ENCODE results near the gene TM9SF1. TPM values are rescaled to one million over a fixed set of nuclear protein-coding genes. Genes with fewer than 3 reads are reported as not detected.

TM9SF1 gene
- total and polyA plus RNA-seq, 4 donors, result 30.7 to 62.9 (median 36.7) TPM

DNA sequence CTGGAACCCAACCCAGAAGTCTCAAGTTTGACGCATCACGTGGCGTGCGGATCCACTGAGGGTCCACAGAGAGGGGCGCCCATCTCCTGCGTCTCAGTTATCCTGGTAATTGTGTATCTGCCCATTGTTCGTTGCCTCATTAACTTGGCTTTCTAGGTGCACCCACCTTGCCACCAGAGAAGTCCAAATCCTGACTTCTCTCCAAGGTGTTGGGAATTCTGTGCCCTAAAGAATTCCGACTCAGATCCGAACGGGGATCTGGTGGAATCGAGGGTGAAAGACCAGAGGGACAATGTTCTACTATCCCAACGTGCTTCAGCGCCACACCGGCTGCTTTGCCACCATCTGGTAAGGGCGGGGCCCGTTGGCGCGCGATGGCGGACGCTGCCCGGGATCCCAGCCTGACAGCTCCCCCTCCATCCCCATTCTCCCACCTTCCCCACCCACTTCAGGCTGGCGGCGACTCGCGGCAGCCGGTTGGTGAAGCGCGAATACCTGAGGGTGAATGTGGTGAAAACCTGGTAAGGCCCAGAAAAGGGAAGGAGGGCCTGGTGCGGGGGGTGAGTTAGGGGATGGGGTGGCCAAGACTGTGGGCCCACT lies 22.9 kb downstream of the TM9SF1 start:
- Histone ChIP-seq H3K4me3 (ENCODE audit: low read depth, low read length) (peak overlapping the region; percentile 79), H3K4me1 (ENCODE audit: control insufficient read depth, insufficient read depth, low read length) (peaks cover 34% of the 10 kb centered on the region), H3K36me3 (ENCODE audit: control insufficient read depth, insufficient read depth, low read length) (peaks cover 45% of the 10 kb centered on the region), H3K9me3 (ENCODE audit: control insufficient read depth, insufficient read depth, low read length) (no peaks in the 10 kb centered on the region), H3K27ac (ENCODE audit: low read depth, low read length) (peak overlapping the region; percentile 79), H3K27me3 (ENCODE audit: control insufficient read depth, insufficient read depth, low read length) (no peaks in the 10 kb centered on the region)
- DNase-seq (ENCODE audit: low read depth in 4 of 6, low spot score in 6 of 6), result peak in 2 of 6 donors; percentile 69 to 71
- WGBS (ENCODE audit: insufficient coverage), result under 1% methylated on average over 28 of the region's 30 CpGs

DNA sequence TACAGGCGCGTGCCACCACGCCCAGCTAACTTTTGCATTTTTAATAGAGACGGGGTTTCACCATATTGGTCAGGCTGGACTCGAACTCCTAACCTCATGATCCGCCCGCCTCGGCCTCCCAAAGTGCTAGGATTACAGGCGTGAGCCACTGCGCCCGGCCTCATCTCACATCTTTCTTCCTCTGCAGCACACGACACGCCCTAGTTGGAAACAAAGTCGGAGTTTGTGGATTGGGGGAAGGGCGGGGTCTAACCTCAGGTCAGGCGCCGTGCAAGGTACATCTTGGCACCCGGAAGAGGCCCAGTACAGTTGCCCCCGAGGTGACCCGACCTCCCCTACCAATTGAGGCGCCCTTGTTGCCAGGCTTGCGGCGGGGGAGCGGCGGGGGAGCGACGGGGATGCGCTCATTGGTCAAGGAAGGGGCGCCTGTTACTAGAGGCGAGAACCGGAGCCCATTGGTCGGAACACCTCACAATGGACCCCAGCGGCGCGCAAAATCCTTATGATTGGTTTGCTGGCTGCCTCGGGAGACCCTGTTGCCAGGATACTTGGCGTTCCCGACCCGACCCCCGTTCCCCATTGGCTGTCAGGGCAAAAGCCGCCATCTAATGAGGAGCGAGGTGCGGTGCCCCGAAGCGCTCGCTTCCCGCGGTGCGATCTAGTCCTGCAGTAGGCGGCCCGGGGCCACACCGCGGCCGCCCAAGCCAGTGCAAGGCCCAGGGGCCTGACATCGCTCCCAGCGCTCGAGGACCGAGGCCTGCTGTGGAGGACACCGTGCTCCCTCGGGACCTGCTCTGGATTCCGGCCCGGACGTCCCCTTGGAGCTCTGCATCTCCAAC lies 23.6 kb downstream of the TM9SF1 start, which contains the start of gene REC8:
TSS of gene REC8 (plus strand) at position 659 of the 839 bp plus-strand sequence. CDS start 473 bp downstream, outside the sequence.
- H3K4me3 ChIP-seq (ENCODE audit: low read depth, low read length), result peak within 1 kb of the TSS; percentile 79
- no peaks in the 10 kb centered on the region for H3K9me3 ChIP-seq (ENCODE audit: control insufficient read depth, insufficient read depth, low read length)
- peak within 1 kb of the TSS; percentile 79 for H3K27ac ChIP-seq (ENCODE audit: low read depth, low read length)
- no peaks in the 10 kb centered on the region for H3K27me3 ChIP-seq (ENCODE audit: control insufficient read depth, insufficient read depth, low read length)
- peaks cover 34% of the 10 kb centered on the region for H3K4me1 ChIP-seq (ENCODE audit: control insufficient read depth, insufficient read depth, low read length)
- DNase-seq (ENCODE audit: low read depth in 4 of 6, low spot score in 6 of 6), result peak; percentile 86 to 99 (median 96)
- WGBS (ENCODE audit: insufficient coverage), result 6% methylated on average over 55 of the region's 63 CpGs
- peaks cover 41% of the 10 kb centered on the region for H3K36me3 ChIP-seq (ENCODE audit: control insufficient read depth, insufficient read depth, low read length)

DNA sequence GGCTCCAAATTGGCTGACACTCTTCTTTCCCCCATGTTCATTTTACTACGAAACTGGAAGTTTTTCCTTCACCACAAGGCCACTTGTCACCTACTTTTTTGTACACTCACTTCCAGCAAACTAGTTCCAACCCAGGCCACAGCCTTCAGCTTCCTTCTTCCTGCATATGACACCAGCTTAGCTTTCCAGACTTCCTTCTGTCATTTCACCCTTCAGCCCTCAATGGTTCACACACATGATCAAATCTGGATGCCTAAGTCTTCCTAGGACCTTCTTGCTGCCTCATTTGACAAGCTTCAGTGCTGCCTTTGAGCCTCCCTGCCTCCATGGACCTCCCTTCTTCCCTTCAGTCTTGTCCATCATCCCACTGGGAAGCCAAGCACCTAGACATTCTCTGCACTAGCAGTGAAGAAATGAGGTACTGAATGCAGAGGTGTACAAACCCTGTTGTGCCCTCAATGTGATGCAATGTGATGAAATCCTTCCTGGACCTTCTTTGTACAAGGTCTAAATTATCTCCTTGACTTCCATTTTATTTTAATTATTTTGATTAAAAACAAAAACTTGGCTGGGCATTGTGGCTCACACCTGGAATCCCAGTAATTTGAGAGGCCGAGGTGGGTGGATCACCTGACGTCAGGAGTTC lies 27.6 kb downstream of the TM9SF1 start:
- Histone ChIP-seq H3K4me3 (ENCODE audit: low read depth, low read length) (no peak overlapping the region), H3K4me1 (ENCODE audit: control insufficient read depth, insufficient read depth, low read length) (peaks cover 29% of the 10 kb centered on the region), H3K27ac (ENCODE audit: low read depth, low read length) (no peak overlapping the region), H3K27me3 (ENCODE audit: control insufficient read depth, insufficient read depth, low read length) (no peaks in the 10 kb centered on the region), H3K9me3 (ENCODE audit: control insufficient read depth, insufficient read depth, low read length) (no peaks in the 10 kb centered on the region), H3K36me3 (ENCODE audit: control insufficient read depth, insufficient read depth, low read length) (peaks cover 45% of the 10 kb centered on the region)
- DNase-seq (ENCODE audit: low read depth in 4 of 6, low spot score in 6 of 6), result no peak
- WGBS (ENCODE audit: insufficient coverage), result 91% methylated on average over 3 of the region's 3 CpGs

DNA sequence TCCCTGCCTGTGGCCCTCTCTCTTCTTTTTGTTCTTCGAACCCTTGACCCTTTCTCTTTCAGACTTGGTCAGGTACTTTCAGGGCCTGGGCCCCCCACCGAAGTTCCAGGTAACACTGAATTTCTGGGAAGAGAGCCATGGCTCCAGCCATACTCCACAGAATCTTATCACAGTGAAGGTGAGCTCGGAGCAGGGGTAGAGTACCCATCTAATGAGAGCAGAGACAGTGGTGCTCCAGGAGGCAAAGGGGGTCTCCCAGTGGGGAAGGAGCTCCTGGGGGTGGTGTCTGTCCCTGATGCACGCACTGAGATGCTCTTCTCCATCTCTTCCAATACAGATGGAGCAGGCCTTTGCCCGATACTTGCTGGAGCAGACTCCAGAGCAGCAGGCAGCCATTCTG lies 29.5 kb downstream of the TM9SF1 start:
- Histone ChIP-seq H3K27ac (ENCODE audit: low read depth, low read length) (no peak overlapping the region), H3K9me3 (ENCODE audit: control insufficient read depth, insufficient read depth, low read length) (no peaks in the 10 kb centered on the region), H3K4me1 (ENCODE audit: control insufficient read depth, insufficient read depth, low read length) (peaks cover 29% of the 10 kb centered on the region), H3K27me3 (ENCODE audit: control insufficient read depth, insufficient read depth, low read length) (no peaks in the 10 kb centered on the region), H3K4me3 (ENCODE audit: low read depth, low read length) (no peak overlapping the region), H3K36me3 (ENCODE audit: control insufficient read depth, insufficient read depth, low read length) (peaks cover 51% of the 10 kb centered on the region)
- WGBS (ENCODE audit: insufficient coverage), result 95% methylated on average over 3 of the region's 5 CpGs
- DNase-seq (ENCODE audit: low read depth in 4 of 6, low spot score in 6 of 6), result no peak

DNA sequence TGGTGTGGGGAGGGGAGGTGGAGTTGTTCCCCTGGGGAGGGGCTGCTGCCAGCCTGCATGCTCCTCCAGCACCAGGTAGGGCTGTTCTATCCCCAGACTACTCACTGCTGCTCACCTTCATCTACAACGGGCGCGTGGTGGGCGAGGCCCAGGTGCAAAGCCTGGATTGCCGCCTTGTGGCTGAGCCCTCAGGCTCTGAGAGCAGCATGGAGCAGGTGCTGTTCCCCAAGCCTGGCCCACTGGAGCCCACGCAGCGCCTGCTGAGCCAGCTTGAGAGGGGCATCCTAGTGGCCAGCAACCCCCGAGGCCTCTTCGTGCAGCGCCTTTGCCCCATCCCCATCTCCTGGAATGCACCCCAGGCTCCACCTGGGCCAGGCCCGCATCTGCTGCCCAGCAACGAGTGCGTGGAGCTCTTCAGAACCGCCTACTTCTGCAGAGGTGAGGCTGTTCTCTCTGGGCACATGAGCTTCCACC lies 30.7 kb downstream of the TM9SF1 start:
- no peaks in the 10 kb centered on the region for H3K9me3 ChIP-seq (ENCODE audit: control insufficient read depth, insufficient read depth, low read length)
- no peak overlapping the region for H3K4me3 ChIP-seq (ENCODE audit: low read depth, low read length)
- no peaks in the 10 kb centered on the region for H3K27me3 ChIP-seq (ENCODE audit: control insufficient read depth, insufficient read depth, low read length)
- 95% methylated on average over 14 of the region's 14 CpGs for WGBS (ENCODE audit: insufficient coverage)
- peaks cover 63% of the 10 kb centered on the region for H3K36me3 ChIP-seq (ENCODE audit: control insufficient read depth, insufficient read depth, low read length)
- no peak for DNase-seq (ENCODE audit: low read depth in 4 of 6, low spot score in 6 of 6)
- H3K27ac ChIP-seq (ENCODE audit: low read depth, low read length), result no peak overlapping the region
- H3K4me1 ChIP-seq (ENCODE audit: control insufficient read depth, insufficient read depth, low read length), result peaks cover 32% of the 10 kb centered on the region

DNA sequence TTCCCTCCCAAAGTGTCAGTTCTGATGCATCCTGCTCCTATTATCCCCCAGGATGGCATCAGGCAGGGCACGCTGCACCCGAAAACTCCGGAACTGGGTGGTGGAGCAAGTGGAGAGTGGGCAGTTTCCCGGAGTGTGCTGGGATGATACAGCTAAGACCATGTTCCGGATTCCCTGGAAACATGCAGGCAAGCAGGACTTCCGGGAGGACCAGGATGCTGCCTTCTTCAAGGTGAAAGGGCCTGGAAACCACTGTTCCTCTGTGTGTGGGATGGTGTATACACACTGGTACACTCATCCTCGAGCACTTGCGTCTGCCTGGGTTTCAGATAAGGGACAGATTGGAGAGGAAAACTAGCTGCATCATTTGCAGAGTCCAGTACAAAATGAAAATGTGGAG lies 33.1 kb downstream of the TM9SF1 start:
- WGBS (ENCODE audit: insufficient coverage), result 87% methylated on average over 7 of the region's 8 CpGs
- Histone ChIP-seq H3K4me1 (ENCODE audit: control insufficient read depth, insufficient read depth, low read length) (peaks cover 32% of the 10 kb centered on the region), H3K27me3 (ENCODE audit: control insufficient read depth, insufficient read depth, low read length) (no peaks in the 10 kb centered on the region), H3K36me3 (ENCODE audit: control insufficient read depth, insufficient read depth, low read length) (peaks cover 80% of the 10 kb centered on the region), H3K27ac (ENCODE audit: low read depth, low read length) (peak overlapping the region; percentile 77), H3K9me3 (ENCODE audit: control insufficient read depth, insufficient read depth, low read length) (no peaks in the 10 kb centered on the region), H3K4me3 (ENCODE audit: low read depth, low read length) (peak overlapping the region; percentile 68)
- no peak for DNase-seq (ENCODE audit: low read depth in 4 of 6, low spot score in 6 of 6)

DNA sequence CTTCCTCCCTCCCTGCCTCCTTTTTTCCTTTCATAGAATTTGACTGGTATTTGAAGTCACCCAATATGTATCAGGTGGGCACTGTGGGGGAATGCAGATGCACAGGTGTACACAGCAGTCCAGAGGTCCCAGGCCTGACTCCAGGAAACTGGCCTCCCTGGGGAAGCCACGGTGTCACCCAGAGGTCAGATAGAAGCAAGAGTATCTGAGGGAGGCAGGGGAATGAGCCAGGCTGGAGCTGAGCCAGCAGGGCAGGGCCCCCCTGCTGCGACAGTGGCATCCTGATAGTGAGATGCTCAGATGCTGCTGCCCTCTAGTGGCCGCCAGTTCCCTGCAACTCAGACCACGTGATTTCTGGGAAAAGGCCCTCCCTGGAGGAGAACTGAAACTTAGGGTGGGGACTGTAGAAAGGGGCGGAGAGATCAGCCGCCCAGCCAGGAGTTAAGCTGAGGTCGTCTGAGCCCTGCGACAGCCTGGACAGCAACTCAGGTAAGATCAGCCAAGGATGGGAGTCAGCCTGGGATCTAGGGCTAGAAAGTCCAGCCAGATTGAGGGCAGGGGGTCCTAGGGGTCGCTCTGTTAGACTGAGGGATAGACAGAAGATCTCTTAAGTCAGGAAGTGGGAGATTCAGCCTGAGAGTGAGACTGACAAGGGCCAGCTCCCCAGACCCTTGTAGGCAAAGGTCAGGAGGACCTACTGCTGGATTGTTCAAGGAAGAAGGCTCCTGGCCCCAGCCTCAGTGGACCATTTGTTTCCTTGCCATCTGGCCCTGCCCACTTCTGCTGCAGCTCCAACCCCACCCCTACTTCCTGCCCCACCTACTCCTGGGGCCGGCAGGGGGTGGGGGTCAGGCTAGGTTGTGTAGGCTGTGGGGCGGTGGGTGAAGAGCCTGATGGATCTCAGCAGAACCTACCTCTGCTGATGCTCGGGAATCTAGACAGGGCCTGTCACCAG lies 34.1 kb downstream of the TM9SF1 start, which contains the start of gene IRF9:
TSS of gene IRF9 (plus strand) at position 416 of the 955 bp plus-strand sequence. CDS start 880 bp downstream, outside the sequence.
- H3K27ac ChIP-seq (ENCODE audit: low read depth, low read length), result peak within 1 kb of the TSS; percentile 77
- DNase-seq (ENCODE audit: low read depth in 4 of 6, low spot score in 6 of 6), result peak; percentile 80 to 97 (median 88)
- H3K4me3 ChIP-seq (ENCODE audit: low read depth, low read length), result peak within 1 kb of the TSS; percentile 68
- peaks cover 81% of the 10 kb centered on the region for H3K36me3 ChIP-seq (ENCODE audit: control insufficient read depth, insufficient read depth, low read length)
- H3K27me3 ChIP-seq (ENCODE audit: control insufficient read depth, insufficient read depth, low read length), result no peaks in the 10 kb centered on the region
- peaks cover 32% of the 10 kb centered on the region for H3K4me1 ChIP-seq (ENCODE audit: control insufficient read depth, insufficient read depth, low read length)
- 2% methylated on average over 9 of the region's 12 CpGs for WGBS (ENCODE audit: insufficient coverage)
- no peaks in the 10 kb centered on the region for H3K9me3 ChIP-seq (ENCODE audit: control insufficient read depth, insufficient read depth, low read length)

DNA sequence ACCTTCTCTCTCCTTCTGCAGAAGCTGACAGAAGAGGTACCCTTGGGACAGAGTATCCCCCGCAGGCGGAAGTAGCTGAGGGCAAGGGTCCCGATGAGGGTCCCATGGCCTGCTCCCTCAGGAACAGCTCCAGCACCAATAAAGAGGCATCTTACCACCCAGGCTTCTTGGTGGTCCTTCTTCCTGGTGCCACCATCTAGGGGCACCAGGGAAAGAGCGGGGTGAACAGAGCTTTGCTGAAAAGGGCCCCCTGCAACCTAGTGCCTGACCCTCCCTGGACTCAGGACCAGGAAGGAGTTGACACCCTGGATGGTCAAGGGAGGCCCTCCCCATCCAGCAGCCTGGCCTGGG lies 34.8 kb downstream of the TM9SF1 start:
- no peak overlapping the region for H3K4me3 ChIP-seq (ENCODE audit: low read depth, low read length)
- H3K9me3 ChIP-seq (ENCODE audit: control insufficient read depth, insufficient read depth, low read length), result no peaks in the 10 kb centered on the region
- 97% methylated on average over 3 of the region's 4 CpGs for WGBS (ENCODE audit: insufficient coverage)
- no peak for DNase-seq (ENCODE audit: low read depth in 4 of 6, low spot score in 6 of 6)
- peak overlapping the region; percentile 63 for H3K27ac ChIP-seq (ENCODE audit: low read depth, low read length)
- peaks cover 81% of the 10 kb centered on the region for H3K36me3 ChIP-seq (ENCODE audit: control insufficient read depth, insufficient read depth, low read length)
- no peaks in the 10 kb centered on the region for H3K27me3 ChIP-seq (ENCODE audit: control insufficient read depth, insufficient read depth, low read length)
- H3K4me1 ChIP-seq (ENCODE audit: control insufficient read depth, insufficient read depth, low read length), result peaks cover 32% of the 10 kb centered on the region

Measured in spinal cord (tissue), 10 donors.